Measurements from ENCODE around the gene MEG3.

MEG3 gene

DNA sequence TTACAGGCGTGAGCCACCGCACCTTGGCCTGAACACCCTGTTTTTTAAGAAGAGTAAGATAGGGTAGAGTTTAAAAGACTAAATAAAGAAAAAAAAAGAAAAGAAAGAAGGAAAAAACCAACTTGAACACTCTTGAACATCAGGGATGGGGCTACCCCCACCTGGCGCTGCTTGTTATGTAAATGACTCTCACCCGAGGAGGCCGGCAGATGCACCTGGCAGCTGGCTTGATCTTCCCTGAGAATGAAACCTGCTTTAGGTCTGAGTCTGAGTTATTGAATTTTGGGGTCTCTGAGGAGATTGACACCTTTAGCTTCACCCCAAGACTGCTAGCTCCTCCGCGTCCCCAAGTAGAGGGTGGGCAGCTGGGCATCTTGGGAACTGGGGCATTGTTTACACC, 15.5 kb upstream of the MEG3 start:
- Histone ChIP-seq H4K8ac (ENCODE audit: low read depth, low read length) (no peak overlapping the region), H2BK15ac (replicated peaks; ENCODE audit: low read depth) (no peak overlapping the region), H2AK5ac (ENCODE audit: low read length) (no peak overlapping the region), H3K79me2 (ENCODE audit: control insufficient read depth, insufficient read depth, low read length) (no peaks in the 10 kb centered on the region), H3K27ac (ENCODE audit: low read depth, low read length) (no peak overlapping the region), H3K4ac (ENCODE audit: low read depth, low read length) (no peak overlapping the region), H3K4me3 (ENCODE audit: low read length) (no peak overlapping the region), H3K18ac (ENCODE audit: low read length) (no peak overlapping the region), H3K23ac (ENCODE audit: low read length) (no peak overlapping the region), H3K56ac (ENCODE audit: low read length) (no peak overlapping the region), H3K4me2 (ENCODE audit: low read length) (no peak overlapping the region), H4K5ac (ENCODE audit: low read length) (no peak overlapping the region), H3K79me1 (ENCODE audit: low read length) (no peaks in the 10 kb centered on the region), H3K9ac (ENCODE audit: low read length) (no peak overlapping the region), H3K4me1 (ENCODE audit: control insufficient read depth, low read depth, low read length) (no peaks in the 10 kb centered on the region), H2BK5ac (ENCODE audit: low read length) (no peak overlapping the region), H3K36me3 (ENCODE audit: control insufficient read depth, insufficient read depth, low read length) (no peaks in the 10 kb centered on the region), H3K27me3 (ENCODE audit: insufficient read depth, low read length, poor library complexity) (no peaks in the 10 kb centered on the region), H2BK120ac (ENCODE audit: low read depth, low read length) (no peak overlapping the region)
- no CpG with 5 or more reads among the region's 7 CpGs for WGBS (ENCODE audit: extremely low coverage, insufficient coverage, low lambda C conversion rate)
- DNase-seq, result no peak

- no peak overlapping the region for H3K23ac ChIP-seq (ENCODE audit: low read length)
- DNase-seq, result peak; percentile 22
- no peak overlapping the region for H2BK120ac ChIP-seq (ENCODE audit: low read depth, low read length)
- no peak overlapping the region for H2BK5ac ChIP-seq (ENCODE audit: low read length)
- H3K27me3 ChIP-seq (ENCODE audit: insufficient read depth, low read length, poor library complexity), result no peaks in the 10 kb centered on the region
- WGBS (ENCODE audit: extremely low coverage, insufficient coverage, low lambda C conversion rate), result no CpG with 5 or more reads among the region's 21 CpGs
- no peak overlapping the region for H4K5ac ChIP-seq (ENCODE audit: low read length)
- no peak overlapping the region for H3K27ac ChIP-seq (ENCODE audit: low read depth, low read length)
- no peak overlapping the region for H3K4me2 ChIP-seq (ENCODE audit: low read length)
- no peak overlapping the region for H4K8ac ChIP-seq (ENCODE audit: low read depth, low read length)
- H3K18ac ChIP-seq (ENCODE audit: low read length), result no peak overlapping the region
- no peaks in the 10 kb centered on the region for H3K4me1 ChIP-seq (ENCODE audit: control insufficient read depth, low read depth, low read length)
- H3K79me1 ChIP-seq (ENCODE audit: low read length), result no peaks in the 10 kb centered on the region
- H3K36me3 ChIP-seq (ENCODE audit: control insufficient read depth, insufficient read depth, low read length), result no peaks in the 10 kb centered on the region
- H3K56ac ChIP-seq (ENCODE audit: low read length), result no peak overlapping the region
- no peak overlapping the region for H2BK15ac ChIP-seq (replicated peaks; ENCODE audit: low read depth)
- no peak overlapping the region for H2AK5ac ChIP-seq (ENCODE audit: low read length)
- no peak overlapping the region for H3K9ac ChIP-seq (ENCODE audit: low read length)
- H3K4me3 ChIP-seq (ENCODE audit: low read length), result no peak overlapping the region
- H3K79me2 ChIP-seq (ENCODE audit: control insufficient read depth, insufficient read depth, low read length), result no peaks in the 10 kb centered on the region
- H3K4ac ChIP-seq (ENCODE audit: low read depth, low read length), result no peak overlapping the region
Observed at GRCh38 chr14:100810861-100811461, 15.0 kb upstream of the MEG3 start.

DNA sequence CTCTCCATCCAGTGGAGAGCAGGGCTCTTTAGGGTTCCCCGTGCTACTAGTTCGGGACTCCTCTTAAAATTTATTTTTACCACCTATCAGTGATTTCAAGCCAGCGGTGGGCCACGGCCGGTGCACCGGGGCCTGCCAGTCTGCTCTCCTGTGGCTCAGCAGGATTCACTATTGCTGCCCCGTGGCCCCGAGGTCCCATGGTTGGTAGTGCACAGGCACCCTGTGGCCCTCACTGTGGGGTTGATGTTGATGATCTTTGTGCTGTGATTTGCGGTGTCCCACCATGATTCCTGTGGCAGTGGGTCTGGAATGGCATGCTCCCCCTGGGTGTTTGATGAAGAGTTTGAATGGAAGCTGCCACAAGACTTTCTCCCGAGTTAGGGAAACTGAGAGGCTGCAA, 12.6 kb upstream of the MEG3 start:
- Histone ChIP-seq H3K36me3 (ENCODE audit: control insufficient read depth, insufficient read depth, low read length) (no peaks in the 10 kb centered on the region), H2BK120ac (ENCODE audit: low read depth, low read length) (no peak overlapping the region), H4K8ac (ENCODE audit: low read depth, low read length) (no peak overlapping the region), H3K79me2 (ENCODE audit: control insufficient read depth, insufficient read depth, low read length) (no peaks in the 10 kb centered on the region), H3K4me1 (ENCODE audit: control insufficient read depth, low read depth, low read length) (no peaks in the 10 kb centered on the region), H2BK15ac (replicated peaks; ENCODE audit: low read depth) (no peak overlapping the region), H3K79me1 (ENCODE audit: low read length) (no peaks in the 10 kb centered on the region), H3K9ac (ENCODE audit: low read length) (no peak overlapping the region), H3K4me2 (ENCODE audit: low read length) (no peak overlapping the region), H3K27me3 (ENCODE audit: insufficient read depth, low read length, poor library complexity) (no peaks in the 10 kb centered on the region), H3K4me3 (ENCODE audit: low read length) (no peak overlapping the region), H3K27ac (ENCODE audit: low read depth, low read length) (no peak overlapping the region), H2AK5ac (ENCODE audit: low read length) (no peak overlapping the region), H3K18ac (ENCODE audit: low read length) (no peak overlapping the region), H2BK5ac (ENCODE audit: low read length) (no peak overlapping the region), H4K5ac (ENCODE audit: low read length) (no peak overlapping the region), H3K56ac (ENCODE audit: low read length) (no peak overlapping the region), H3K4ac (ENCODE audit: low read depth, low read length) (no peak overlapping the region), H3K23ac (ENCODE audit: low read length) (no peak overlapping the region)
- DNase-seq, result no peak
- WGBS (ENCODE audit: extremely low coverage, insufficient coverage, low lambda C conversion rate), result no CpG with 5 or more reads among the region's 10 CpGs

GRCh38 chr14:100815478-100816285, 10.2 kb upstream of the MEG3 start:
- no peak overlapping the region for H2AK5ac ChIP-seq (ENCODE audit: low read length)
- no peaks in the 10 kb centered on the region for H3K79me1 ChIP-seq (ENCODE audit: low read length)
- H2BK15ac ChIP-seq (replicated peaks; ENCODE audit: low read depth), result no peak overlapping the region
- H3K36me3 ChIP-seq (ENCODE audit: control insufficient read depth, insufficient read depth, low read length), result no peaks in the 10 kb centered on the region
- no peak overlapping the region for H3K4ac ChIP-seq (ENCODE audit: low read depth, low read length)
- H3K27ac ChIP-seq (ENCODE audit: low read depth, low read length), result no peak overlapping the region
- H3K9ac ChIP-seq (ENCODE audit: low read length), result no peak overlapping the region
- H3K56ac ChIP-seq (ENCODE audit: low read length), result no peak overlapping the region
- H2BK120ac ChIP-seq (ENCODE audit: low read depth, low read length), result no peak overlapping the region
- H4K8ac ChIP-seq (ENCODE audit: low read depth, low read length), result no peak overlapping the region
- H3K27me3 ChIP-seq (ENCODE audit: insufficient read depth, low read length, poor library complexity), result no peaks in the 10 kb centered on the region
- H3K4me3 ChIP-seq (ENCODE audit: low read length), result no peak overlapping the region
- no CpG with 5 or more reads among the region's 15 CpGs for WGBS (ENCODE audit: extremely low coverage, insufficient coverage, low lambda C conversion rate)
- H4K5ac ChIP-seq (ENCODE audit: low read length), result no peak overlapping the region
- H3K18ac ChIP-seq (ENCODE audit: low read length), result no peak overlapping the region
- no peak overlapping the region for H2BK5ac ChIP-seq (ENCODE audit: low read length)
- no peak for DNase-seq
- H3K4me2 ChIP-seq (ENCODE audit: low read length), result no peak overlapping the region
- no peak overlapping the region for H3K23ac ChIP-seq (ENCODE audit: low read length)
- no peaks in the 10 kb centered on the region for H3K4me1 ChIP-seq (ENCODE audit: control insufficient read depth, low read depth, low read length)
- no peaks in the 10 kb centered on the region for H3K79me2 ChIP-seq (ENCODE audit: control insufficient read depth, insufficient read depth, low read length)

DNA sequence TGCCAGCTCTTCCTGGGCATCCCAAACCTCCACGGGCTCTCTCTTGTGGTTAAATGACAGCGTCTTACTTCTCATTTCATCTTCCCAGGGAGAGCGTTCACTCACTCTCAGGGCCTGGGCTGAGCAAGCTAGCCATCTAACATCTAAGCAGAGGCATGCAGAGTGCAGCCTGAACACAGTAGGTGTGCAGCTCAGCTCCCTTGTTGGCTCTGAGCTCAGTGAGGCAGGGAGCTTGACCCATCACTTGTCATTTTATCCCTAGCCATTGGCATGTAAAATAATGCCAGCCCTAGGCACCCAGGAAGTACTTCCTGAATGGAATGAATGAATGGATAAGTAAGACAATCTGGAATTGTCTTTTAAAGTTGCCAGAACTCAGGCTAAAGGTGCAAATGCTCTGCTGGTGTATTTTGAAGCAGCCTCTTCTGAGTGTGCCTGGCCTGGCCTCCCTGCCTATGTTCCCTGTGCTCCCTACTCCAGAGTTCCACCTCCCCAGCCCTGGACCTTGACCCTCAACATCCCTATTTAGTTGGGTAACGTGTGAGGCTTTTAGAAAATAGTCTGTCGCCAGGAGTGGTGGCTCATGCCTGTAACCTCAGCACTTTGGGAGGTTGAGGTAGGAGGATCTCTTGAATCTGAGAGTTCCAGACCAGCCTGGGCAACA, 9.5 kb upstream of the MEG3 start:
- no peak overlapping the region for H3K18ac ChIP-seq (ENCODE audit: low read length)
- DNase-seq, result no peak
- no peak overlapping the region for H3K4me3 ChIP-seq (ENCODE audit: low read length)
- no peaks in the 10 kb centered on the region for H3K79me2 ChIP-seq (ENCODE audit: control insufficient read depth, insufficient read depth, low read length)
- H3K27ac ChIP-seq (ENCODE audit: low read depth, low read length), result no peak overlapping the region
- no peak overlapping the region for H3K9ac ChIP-seq (ENCODE audit: low read length)
- H3K56ac ChIP-seq (ENCODE audit: low read length), result no peak overlapping the region
- H3K4me1 ChIP-seq (ENCODE audit: control insufficient read depth, low read depth, low read length), result no peaks in the 10 kb centered on the region
- no peak overlapping the region for H3K23ac ChIP-seq (ENCODE audit: low read length)
- H3K4ac ChIP-seq (ENCODE audit: low read depth, low read length), result no peak overlapping the region
- no peak overlapping the region for H2AK5ac ChIP-seq (ENCODE audit: low read length)
- no peaks in the 10 kb centered on the region for H3K27me3 ChIP-seq (ENCODE audit: insufficient read depth, low read length, poor library complexity)
- H2BK120ac ChIP-seq (ENCODE audit: low read depth, low read length), result no peak overlapping the region
- H2BK15ac ChIP-seq (replicated peaks; ENCODE audit: low read depth), result no peak overlapping the region
- H4K5ac ChIP-seq (ENCODE audit: low read length), result no peak overlapping the region
- no peak overlapping the region for H3K4me2 ChIP-seq (ENCODE audit: low read length)
- no peak overlapping the region for H2BK5ac ChIP-seq (ENCODE audit: low read length)
- no peak overlapping the region for H4K8ac ChIP-seq (ENCODE audit: low read depth, low read length)
- WGBS (ENCODE audit: extremely low coverage, insufficient coverage, low lambda C conversion rate), result no CpG with 5 or more reads among the region's 5 CpGs
- H3K79me1 ChIP-seq (ENCODE audit: low read length), result no peaks in the 10 kb centered on the region
- H3K36me3 ChIP-seq (ENCODE audit: control insufficient read depth, insufficient read depth, low read length), result no peaks in the 10 kb centered on the region

Data from mesendoderm (in vitro differentiated cells).